ENCODE results near the gene SIRT4.

The SIRT4 gene

DNA sequence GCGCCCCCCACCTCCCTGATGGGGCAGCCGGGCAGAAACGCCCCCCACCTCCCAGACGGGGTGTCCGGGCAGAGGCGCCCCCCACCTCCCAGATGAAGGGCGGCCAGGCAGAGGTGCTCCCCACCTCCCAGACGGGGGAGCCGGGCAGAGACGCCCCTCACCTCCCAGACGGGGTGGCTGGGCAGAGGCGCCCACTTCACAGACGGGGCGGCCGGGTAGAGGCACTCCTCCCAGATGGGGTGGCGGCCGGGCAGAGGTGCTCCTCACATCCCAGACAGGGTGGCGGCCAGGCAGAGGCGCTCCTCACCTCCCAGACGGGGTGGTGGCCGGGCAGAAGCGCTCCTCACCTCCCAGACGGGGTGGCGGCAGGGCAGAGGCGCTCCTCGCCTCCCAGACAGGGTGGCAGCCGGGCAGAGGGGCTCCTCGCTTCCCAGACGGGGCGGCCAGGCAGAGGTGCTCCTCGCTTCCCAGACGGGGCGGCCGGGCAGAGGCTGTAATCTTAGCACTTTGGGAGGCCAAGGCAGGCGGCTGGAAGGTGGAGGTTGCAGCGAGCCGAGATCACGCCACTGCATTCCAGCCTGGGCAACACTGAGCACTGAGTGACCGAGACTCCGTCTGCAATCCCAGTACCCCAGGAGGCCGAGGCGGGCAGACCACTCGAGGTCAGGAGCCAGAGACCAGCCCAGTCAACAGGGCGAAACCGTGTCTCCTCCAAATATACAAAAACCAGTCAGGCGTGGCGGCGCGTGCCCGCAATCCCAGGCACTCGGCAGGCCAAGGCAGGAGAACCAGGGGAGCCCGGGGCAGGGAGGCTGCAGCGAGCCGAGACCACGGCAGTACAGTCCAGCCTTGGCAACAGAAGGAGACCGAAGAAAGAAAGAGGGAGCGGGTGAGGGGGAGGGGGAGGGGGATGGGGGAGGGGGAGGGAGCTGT is 23.7 kb upstream of the SIRT4 start:
- no peak for DNase-seq

DNA sequence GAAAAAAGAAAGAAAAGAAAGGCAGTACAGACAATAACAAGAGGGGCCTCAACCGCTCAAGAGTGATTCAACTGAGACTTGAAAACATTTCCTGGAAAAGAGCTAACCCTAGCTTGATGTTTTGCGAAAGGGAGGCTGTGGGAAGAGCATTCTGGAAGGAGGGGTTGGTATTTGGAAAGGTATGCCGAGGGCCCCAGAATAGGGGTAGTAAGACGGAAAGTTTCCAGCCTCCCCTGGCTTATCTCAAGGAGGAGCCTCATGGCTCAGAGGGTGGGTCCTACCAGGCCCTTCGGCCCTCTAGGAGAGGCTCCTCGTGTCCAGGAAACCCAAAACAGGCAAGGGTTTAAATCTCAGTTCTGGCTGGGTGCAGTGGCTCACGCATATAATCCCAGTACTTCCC is 18.8 kb upstream of the SIRT4 start:
- DNase-seq = no peak

DNA sequence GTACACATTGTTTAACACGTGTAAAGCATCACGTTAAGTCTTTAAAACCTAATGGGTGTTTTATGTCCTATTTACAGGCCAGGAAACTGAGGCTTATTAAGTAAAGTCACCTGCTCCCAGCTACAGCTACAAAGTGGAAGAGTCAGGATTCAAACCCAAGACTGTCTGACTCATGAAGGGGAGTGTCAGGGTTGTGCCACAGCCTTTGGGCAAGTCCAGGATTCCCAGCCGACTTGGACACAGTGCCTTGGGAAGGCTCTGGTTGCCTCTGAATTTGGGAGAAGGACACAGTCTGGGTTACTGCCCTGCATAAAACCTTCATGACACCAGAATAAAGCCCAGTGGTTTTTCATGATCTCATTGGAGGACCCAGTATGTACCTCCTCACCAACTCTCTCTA is 17.7 kb upstream of the SIRT4 start:
- no peak for DNase-seq

DNA sequence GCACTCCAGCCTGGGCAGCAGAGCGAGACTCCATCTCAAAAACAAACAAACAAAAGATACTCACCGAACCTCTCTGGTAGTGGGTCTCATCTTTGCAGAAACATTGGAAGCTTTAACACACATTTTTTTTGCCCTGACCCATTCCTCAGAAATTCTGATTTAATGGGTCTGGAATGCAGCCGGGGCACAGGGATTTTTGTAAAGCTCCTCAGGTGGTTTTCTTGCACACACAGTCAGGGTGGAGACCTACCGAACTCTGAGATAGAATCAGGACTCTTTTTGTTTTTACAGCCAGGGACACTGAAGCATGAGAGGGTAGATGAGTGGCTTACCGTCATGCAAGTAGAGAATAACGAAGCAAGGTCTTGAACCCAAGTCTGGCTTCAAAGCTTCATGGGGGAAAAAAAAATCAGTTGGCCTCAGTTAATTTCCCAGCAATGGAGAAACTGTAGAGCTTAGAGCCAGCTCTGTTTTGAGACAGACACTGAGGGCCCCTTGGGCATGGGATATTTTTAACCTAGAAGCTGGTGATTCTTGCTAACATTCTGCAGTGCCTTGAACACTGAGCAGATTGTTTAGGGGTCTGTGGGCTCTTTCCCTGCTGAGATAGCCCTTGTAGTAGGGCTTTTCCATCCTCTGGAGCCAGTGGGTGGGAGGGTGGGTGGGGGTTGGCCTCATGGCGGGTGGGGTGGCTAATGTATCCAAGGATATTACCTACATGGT is 15.2 kb upstream of the SIRT4 start:
- no peak for DNase-seq

DNA sequence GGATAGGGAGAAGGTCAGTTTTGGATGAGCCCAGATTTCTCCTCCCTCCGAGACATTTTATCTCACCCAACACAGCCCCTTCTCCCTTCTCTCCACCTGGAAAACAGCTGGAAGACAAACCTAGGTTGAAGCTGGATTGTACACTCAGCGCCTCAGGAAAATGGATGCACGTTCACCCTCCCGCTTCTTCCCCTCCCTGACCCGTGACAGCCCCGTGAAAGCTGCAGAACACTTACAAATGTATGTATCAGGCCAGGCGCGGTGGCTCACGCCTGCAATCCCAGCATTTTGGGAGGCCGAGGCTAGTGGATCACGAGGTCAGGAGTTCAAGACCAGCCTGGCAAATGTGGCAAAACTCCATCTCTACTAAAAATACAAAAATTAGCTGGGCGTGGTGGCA is 14.6 kb upstream of the SIRT4 start:
- DNase-seq = no peak

DNA sequence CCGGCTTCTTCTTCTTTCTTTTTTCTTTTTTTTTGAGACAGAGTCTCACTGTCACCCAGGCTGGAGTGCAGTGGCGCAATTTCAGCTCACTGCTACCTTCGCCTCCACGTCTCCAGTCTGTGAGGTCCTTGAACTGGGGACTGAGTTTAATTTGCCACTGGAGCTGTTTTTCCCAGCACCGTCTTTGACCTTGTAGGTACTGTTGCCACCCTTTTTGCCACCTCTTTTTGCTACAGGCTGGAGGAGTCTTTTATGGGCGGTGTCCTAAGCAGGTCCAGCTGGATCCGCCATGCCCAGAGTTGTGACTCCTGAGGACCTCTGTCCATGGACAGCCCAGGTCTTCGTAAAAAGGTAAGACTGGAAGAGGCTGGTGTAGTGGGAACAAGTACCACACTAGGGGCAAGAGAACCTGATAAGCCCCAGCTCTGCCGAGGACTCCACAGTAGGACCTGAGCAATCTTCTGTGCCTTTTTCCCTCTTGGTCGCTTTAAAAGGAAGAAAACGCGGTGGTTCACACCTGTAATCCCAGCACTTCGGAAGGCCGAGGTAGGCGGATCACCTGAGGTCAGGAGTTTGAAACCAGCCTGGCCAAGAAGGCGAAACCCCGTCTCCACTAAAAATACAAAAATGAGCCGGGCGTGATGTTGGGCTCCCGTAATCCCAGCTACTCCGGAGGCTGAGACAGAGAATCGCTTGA is 11.4 kb upstream of the SIRT4 start:
- peak; percentile 82 for DNase-seq

DNA sequence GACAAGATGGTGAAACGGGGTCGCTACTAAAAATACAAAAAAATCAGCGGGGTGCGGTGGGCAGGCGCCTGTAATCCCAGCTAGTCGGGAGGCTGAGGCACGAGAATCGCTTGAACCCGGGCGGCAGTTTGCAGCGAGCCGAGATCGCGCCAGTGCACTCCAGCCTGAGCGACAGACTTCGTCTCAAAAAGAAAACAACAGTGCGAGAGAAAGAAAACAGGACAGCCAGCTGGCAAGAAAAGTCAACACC is 9.8 kb upstream of the SIRT4 start:
- no peak for DNase-seq

DNA sequence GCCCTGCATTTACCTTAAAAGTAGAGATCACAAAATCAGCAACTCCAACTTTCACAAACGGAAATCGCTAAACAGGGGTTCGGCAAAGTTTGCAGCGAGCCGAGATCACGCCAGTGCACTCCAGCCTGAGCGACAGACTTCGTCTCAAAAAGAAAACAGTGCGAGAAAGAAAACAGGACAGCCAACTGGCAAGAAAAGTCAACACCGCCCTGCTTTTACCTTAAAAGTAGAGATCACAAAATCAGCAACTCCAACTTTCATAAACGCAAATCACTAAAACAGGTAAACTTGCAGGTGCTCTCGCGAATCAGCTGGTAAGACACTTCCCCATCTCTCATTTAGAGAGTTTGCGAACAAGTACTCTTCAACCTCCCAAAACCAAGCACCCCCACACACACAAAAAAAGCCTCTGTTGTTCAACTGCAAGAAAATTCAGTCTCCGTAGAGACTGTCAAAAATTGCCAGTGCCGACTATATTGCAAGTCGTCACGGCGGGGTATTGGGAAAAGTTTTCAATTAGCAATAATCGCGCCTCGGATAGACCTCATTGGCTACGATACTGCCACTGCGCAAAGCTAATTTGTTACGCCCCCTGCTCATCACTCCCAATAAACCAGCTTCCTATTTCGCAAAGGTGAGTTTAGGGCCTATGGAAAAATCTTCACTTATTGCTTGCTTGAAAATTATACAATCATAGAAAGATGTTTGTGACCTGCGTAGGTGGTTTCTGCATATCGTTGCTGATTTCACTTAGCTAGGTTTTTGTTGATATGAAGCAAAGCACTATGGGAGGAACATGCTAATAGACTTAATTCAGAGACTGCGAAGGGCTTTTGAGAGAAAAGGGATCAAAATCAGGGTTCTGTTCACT is 9.2 kb upstream of the SIRT4 start, which contains the start of gene RNU4-1:
TSS of gene RNU4-1 (minus strand) at position 577 of the 871 bp plus-strand sequence.
- peak; percentile 99 for DNase-seq

DNA sequence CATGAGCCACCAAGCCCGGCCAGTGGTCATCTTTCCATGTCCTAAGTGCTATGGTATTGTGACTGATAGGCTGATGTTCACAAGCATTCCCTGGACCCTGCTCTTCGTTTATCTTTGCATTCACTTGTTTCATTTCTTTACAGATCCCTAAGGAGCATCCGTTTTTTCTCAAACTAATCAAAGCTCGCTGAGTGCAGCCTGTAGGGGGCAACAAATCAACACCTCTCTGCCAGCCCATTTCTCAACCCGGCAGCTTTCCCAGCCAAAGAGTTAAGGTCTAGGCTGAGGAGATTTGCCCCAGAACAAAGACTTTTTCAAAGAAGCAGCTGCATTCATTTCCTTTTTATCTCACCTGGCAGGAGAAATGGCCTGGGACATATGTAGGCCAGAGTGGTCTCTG is 12.1 kb downstream of the SIRT4 start:
- peak; percentile 59 for DNase-seq

DNA sequence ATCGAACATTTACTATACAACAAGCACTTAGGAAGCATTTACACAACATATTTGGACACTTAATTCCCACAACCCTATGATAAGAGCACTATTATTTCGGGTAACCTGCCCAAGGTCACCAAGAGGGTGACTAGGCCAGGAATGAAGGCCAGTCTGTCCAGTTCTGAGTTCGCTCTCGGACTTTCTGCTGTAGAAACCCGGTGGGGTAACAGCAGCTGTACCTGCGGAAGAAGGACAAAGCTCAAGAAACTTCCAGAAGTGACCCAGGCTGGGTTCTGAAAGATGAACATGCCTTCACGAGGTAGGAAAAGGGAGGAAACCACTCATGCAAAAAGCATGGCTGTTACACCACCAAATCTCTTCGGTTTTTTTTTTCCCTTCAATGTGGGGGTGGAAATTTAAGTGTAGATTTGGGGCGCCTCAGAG is 14.7 kb downstream of the SIRT4 start:
- DNase-seq = no peak

DNA sequence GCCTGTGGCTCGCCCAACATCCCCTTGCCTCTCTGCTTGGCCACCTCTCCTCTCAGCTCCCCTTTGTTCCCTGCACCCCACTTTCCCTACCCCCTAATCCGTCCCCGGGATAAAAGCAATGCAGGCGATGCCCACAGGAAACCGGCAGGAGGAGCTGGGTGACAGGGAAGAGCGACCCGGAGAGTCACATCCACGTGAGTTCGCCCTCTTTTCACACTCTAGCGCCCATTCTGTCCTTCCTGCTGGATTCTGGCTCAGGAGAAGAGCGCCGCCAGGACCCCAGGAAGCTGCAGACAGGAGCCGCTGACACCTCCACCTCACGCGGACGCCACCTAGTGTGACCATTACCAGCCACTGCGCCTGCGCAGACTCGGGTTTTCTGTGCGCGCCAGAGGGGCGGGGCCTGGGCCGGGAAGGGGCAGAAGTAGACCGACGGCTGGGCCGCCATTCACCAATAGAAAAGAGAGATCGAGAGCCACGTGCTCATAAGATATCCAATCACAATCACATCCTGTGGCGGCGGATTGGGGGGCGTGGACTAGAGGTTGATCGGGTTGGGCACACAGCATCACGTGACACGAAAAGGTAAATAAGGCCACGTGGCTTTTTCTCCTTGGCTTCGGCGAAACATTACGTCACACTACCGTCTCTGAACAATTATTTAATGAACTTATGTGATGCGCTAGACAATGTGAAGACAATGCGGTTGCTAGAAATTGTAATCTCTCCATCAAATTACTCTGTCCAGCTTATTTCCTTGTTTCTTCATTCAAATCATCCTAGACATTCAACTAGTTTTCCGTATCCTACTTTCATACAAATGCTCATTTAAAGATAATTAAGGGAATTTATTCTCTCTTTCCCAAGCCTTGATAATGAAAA is 15.3 kb downstream of the SIRT4 start:
- peak; percentile 100 for DNase-seq

DNA sequence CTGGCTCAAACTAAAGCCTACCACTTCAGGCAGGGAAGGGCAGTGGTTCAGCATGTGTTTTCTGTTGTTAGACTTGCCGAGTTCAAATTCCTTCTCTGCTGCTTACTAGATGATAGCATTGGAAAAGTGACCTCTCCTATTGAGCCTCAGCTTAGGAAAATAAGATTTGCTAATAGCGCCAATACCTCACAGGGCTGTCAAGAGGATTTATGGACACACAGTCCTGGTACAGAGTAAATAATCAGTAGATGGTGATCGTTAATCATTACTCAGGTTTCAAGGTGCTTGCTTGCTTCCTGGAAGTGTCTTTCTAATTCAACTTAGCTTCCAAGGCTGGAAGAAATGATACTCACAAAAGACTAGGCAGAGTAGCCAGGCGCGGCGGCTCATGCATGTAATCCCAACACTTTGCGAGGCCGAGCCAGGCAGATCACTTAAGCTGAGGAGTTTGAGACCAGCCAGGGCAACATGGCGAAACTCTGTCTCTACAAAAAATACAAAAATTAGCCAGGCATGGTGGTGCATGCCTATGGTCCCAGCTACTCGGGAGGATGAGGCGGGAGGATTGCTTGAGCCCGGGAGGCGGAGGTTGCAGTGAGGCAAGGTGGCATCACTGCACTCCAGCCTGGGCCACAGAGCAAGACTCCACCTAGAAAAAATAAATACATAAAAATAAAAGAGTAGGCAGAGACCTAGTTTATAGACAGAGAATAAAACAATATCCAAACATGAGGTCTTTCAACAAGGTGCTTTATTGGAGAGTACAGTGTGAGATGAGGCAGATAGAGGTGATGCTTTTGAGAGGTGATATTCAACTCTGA is 19.5 kb downstream of the SIRT4 start:
- DNase-seq = peak; percentile 94

DNA sequence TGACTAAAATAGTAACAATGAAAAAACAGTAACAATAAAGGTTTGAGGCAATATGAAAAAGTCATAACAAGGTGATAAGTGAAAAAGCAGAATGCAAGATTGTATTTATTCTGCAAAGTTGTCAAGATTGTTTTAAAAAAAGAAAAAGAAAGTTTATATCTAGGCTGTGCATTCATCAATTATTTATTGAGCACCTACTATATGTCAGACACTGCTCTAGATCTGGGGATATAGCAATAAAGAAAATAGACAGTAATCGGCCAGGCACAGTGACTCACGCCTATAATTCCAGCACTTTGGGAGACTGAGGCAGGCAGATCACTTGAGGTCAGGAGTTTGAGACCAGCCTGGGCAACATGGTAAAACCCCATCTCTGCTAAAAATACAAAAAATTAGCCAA is 21.7 kb downstream of the SIRT4 start:
- no peak for DNase-seq

DNA sequence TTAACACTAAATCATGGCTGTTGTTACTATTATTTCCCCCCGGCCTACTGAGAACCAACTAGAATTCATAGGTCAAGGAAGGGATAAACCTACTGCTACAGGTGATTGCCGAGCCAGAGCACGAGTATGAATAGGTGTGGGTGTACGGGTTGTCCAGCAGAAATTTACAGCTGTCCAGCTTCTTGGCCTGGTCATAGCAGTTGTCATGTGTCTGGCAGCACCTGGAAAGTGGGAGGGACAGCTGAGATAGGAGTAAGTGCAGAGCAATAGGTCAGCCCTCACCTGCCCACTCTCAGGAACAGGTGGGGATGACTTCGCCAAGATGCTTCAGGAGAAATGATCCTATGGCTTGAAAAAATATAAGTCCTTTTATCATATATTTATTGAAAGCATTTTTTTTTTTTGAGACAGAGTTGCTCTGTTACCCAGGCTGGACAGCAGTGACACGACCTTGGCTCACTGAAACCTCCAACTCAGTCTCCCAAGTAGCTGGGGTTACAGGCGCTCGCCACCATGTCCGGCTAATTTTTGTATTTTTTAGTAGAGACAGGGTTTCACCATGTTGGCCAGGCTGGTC is 22.8 kb downstream of the SIRT4 start:
- no peak for DNase-seq

DNA sequence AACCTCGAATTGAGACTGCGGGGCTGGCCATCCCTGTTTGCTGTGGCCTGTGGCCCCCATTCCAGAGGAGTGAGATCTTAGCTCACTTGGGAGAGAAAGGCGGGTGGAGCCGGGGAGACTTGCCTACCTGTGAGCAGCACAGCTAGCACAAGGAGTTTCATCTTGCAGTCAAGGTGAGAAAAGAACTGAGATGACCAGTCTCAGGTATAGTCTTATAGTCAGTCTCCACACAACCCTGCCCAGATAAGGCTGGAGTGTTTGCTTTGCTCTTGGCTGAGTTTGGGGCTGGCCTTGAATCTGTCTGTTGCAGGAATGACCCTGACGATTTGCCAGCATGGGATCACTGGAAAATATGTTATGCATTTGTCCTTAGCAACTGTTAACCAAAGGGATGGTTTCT is 25.5 kb downstream of the SIRT4 start, which contains the start of gene PLA2G1B:
TSS of gene PLA2G1B (minus strand) at position 187 of the 400 bp plus-strand sequence. CDS start at position 161, 26 bp downstream.
- DNase-seq = no peak

DNA sequence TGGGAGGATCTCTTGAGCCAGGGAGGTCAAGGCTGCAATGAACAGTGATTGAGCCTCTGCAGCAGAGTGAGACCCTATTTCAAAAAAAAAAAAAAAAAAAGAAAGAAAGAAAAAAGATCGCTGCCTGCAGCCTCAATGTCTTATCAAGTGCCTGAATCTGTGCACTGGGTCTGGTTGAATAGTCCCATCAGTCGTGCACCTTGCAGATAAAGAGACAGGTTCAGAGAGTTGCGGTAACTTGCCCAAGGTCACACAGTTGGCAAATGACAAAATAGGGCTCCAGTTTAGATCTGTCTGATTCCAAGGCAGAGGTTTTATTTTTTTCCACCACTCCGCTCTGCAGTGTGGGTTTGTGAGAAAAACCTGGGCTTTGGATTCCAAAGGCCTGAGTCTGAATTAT is 26.1 kb downstream of the SIRT4 start:
- no peak for DNase-seq

DNA sequence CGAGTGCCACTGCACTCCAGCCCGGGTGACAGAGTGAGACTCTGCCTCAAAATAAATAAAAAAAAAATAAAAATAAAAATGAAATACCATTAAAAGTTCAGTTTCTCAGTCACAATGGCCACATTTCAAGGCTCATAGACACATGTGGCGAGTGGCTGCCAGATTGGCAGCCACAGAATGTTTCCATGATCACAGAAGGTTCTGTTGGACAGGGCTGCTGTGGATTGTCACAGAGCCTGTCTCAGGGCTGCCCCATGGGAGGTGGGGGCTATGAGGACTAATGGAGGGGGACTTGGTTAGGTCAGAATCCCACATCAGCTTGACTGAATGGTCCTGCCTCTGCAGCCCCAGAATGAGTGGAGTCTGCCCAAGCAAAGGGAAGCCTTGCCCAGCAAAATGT is 29.3 kb downstream of the SIRT4 start:
- no peak for DNase-seq

DNA sequence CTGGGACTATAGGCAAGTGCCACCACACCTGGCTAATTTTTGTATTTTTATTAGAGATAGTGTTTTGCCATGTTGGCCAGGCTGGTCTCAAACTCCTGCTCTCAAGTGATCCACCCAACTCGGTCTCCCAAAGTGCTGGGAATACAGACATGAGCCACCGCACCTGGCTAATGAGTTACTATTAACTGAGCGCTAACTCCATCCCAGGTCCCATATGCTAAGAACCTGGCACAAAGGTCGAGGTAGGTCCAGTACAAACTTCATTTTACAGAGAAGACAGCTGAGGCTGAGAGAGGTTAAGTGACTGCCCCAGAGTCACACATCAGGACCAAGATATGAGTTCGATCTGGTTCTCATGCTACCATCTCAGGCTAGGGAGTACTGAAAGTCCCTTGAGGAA is 29.9 kb downstream of the SIRT4 start:
- DNase-seq = no peak

DNA sequence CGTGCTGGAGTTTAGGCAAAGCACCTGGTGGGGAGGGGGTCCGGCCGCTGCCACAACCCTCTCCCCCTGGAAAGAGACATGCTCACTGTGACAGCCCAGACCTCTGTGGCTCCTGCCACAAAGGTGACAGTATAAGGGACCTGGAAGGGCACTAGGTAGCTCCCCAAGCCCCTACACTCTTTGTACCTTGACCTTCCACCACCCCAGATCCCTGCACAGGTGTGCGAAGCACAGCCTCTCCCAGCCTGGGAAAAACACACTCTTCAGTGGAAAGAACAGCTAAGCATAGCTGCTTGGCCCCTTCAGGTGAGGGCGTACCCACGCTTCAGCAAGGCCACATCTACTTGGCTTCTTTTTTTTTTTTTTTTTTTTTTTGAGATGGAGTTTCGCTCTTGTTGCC is 30.4 kb downstream of the SIRT4 start:
- DNase-seq = no peak

DNA sequence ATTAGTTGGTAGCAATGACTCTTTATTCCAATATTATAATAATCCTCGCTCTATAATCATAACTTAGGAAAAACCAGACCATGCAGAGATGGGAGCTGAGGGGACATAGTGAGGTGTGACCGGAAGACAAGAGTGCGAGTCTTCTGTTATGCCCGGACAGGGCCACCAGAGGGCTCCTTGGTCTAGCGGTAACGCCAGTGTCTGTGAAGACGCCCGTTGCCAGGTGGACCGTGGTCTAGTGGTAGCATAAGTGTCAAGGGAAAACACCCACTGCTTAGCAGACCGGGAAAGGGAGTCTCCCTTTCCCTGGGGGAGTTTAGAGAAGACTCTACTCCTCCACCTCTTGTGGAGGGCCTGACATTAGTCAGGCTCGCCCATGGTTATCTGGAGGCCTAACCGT is 33.3 kb downstream of the SIRT4 start:
- peak; percentile 79 for DNase-seq
